Colonic mucosa (tissue), 4 donors: ENCODE results near the gene C2CD4B. TPM values are rescaled to one million over a fixed set of nuclear protein-coding genes. Genes with fewer than 3 reads are reported as not detected.

Experiments used
- DNase-seq: peaks from one replicate; pipeline ENCODE4 v3.0.0-alpha.2; 2020
- H3K27ac ChIP-seq: fragments of 200-600 bp; one replicate; pipeline ENCODE4 v1.8.0; 2021
- H3K27me3 ChIP-seq: fragments of 200-600 bp; one replicate; pipeline ENCODE4 v1.8.0; 2021
- H3K36me3 ChIP-seq: fragments of 200-600 bp; one replicate; pipeline ENCODE4 v1.8.0; 2021
- H3K4me1 ChIP-seq: fragments of 200-600 bp; one replicate; pipeline ENCODE4 v1.8.0; 2021; ENCODE audit warnings: mild to moderate bottlenecking
- H3K4me3 ChIP-seq: fragments of 200-600 bp; one replicate; pipeline ENCODE4 v1.8.0; 2021
- H3K9ac ChIP-seq, 2 donors: one replicate each; pipeline ENCODE4 v1.7.0; 2013; ENCODE audit warnings: control low read depth in 2 of 2, low read depth in 2 of 2, low read length in 2 of 2
- H3K9me3 ChIP-seq: fragments of 200-600 bp; one replicate; pipeline ENCODE4 v1.8.0; 2021
- CTCF ChIP-seq: fragments of 200-600 bp; IDR thresholded peaks from one replicate; pipeline ENCODE4 v1.8.0; 2022; ENCODE audit warnings: antibody characterized with exemption, mild to moderate bottlenecking
- intact Hi-C: fragments of 100-400 bp; cut with DNase I; formaldehyde crosslinking; loops from one replicate; pipeline ENCODE4 v1.14.1; 2022
- total RNA-seq, 2 donors: library from RNA; stranded (reverse); fragmentation: NEBNext Ultra II Directional in 1 of 2; extraction: Animal tissue kit (Norgen Biotek cat#: 25700) in 1 of 2; gene quantifications; one replicate each; pipeline ENCODE4 v1.2.1, GENCODE V29; 2021
- donor health status: healthy.
- donor health status: DM: no; HTN: no; CAD: no.
- donor health status: DM: no; HTN: no; CAD: no.

Gene C2CD4B
- total RNA-seq, 2 donors from 2014 or later, result 2.6 to 5.4 TPM

GRCh38 chr15:62142736-62143135 lies 22.3 kb downstream of the C2CD4B start:
- intact Hi-C loops, result no loop called here
- TF ChIP-seq CTCF, result no peak
- H3K4me1 ChIP-seq, result no peaks in the 10 kb centered on the region
- H3K27ac ChIP-seq, result peak overlapping the region; percentile 84
- H3K27me3 ChIP-seq, result no peaks in the 10 kb centered on the region
- DNase-seq, result no peak
- H3K4me3 ChIP-seq, result no peak overlapping the region
- no peak overlapping the region for H3K9ac ChIP-seq
- H3K9me3 ChIP-seq, result no peaks in the 10 kb centered on the region
- H3K36me3 ChIP-seq, result no peaks in the 10 kb centered on the region

DNA sequence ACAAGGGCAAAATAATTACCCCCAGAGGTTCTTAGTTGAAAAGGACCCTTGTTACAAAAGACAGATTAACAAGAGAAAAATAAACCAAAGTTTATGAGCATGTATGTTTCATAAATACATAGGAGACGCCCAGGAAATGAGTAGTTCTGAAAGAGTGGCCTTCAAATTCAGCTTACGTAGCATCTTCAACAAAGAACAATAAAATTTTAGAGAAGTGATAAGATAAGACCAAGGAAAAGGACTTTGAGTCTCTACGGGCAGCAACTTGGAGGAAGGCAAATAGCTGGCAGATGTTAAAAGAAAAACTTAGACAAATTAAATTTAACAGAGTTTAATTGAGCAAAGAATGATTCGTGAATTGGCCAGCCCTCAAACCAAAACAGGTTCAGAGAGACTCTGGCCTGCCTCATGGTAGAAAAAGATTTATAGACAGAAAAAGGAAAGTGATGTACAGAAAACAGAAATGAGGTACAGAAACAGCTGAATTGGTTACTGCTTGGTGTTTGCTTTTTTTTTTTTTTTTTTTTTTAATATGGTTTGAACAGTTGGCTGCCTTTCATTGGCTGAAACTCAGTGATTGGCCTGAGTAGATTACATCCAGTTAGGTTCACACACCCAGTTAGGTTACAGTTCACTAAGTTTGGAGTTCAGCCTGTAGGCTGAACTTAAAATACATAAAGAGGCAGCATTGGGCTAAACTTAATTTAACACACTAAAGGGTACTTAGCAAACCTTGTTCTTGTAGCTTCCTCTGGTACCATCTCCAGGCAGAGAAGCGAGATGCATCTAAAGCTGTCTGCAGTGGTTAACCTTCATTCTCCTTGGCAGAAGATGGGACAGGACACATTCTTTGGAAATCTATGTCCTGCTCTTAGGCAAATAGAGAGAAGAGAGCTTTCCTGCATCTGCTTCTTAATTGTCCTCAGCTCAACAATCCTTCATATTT lies 23.2 kb downstream of the C2CD4B start:
- Histone ChIP-seq H3K4me1 (no peaks in the 10 kb centered on the region), H3K4me3 (no peak overlapping the region), H3K27ac (peak overlapping the region; percentile 84), H3K9ac (no peak overlapping the region), H3K36me3 (no peaks in the 10 kb centered on the region), H3K9me3 (no peaks in the 10 kb centered on the region), H3K27me3 (no peaks in the 10 kb centered on the region)
- no peak for TF ChIP-seq CTCF
- intact Hi-C loops, result no loop called here
- DNase-seq, result no peak

- Histone ChIP-seq H3K27ac (peak overlapping the region; percentile 84), H3K4me3 (no peak overlapping the region), H3K9ac (no peak overlapping the region), H3K4me1 (no peaks in the 10 kb centered on the region), H3K27me3 (no peaks in the 10 kb centered on the region), H3K36me3 (no peaks in the 10 kb centered on the region), H3K9me3 (no peaks in the 10 kb centered on the region)
- DNase-seq, result no peak
- intact Hi-C loops, result no loop called here
- no peak for TF ChIP-seq CTCF
These were observed 23.9 kb downstream of the C2CD4B start for GRCh38 chr15:62141200-62141599.

GRCh38 chr15:62138124-62138523 lies 27.0 kb downstream of the C2CD4B start:
- Histone ChIP-seq H3K36me3 (no peaks in the 10 kb centered on the region), H3K9me3 (no peaks in the 10 kb centered on the region), H3K9ac (no peak overlapping the region), H3K27me3 (no peaks in the 10 kb centered on the region), H3K4me1 (no peaks in the 10 kb centered on the region), H3K27ac (no peak overlapping the region), H3K4me3 (no peak overlapping the region)
- DNase-seq, result no peak
- TF ChIP-seq CTCF, result no peak
- intact Hi-C loops, result no loop called here

DNA sequence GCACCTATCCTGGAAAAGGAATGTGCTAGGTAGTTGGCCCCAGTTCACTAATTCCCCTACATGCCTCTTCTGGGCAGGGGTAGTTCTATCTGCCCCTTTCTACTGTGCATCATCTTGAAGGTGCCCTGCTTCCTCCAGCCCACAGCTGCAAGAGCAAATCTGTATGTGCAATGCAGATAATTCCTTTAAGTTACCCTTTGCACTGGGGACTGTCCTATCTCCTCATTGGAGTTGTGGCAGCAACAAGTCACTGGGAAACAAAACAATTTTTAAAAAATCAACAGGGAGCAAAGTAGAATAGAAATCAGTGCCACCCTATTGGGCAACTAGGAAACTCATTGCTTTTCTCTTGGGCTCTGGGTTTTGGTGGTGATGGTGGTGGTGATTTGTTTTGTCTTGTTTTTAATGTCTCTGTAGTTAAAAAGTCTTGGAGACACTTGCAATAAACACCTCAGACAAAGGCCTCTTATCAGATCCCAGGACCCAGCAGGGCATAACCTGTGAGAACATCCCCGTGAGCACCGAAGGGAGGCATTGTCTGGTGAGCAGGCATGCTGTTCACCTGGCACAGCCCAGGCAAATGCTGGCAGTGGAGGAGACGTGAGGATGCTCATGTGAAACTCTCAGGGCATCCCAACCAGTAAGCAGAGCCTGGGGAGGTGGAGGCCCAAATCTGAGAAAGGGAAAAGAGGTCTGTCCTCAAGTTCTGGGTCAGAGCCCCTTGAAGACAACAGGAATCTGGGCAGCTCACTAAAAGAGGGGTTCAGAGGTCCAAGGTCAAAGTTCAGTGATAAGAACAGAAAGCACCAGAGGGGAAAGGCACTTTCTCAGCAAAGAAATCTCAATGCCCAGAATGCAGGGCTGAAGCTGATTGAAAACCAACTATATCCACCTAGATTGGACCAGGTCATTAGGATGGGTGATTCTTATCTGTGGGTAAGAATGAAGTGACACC lies 27.9 kb downstream of the C2CD4B start:
- Histone ChIP-seq H3K27ac (no peak overlapping the region), H3K9me3 (no peaks in the 10 kb centered on the region), H3K4me3 (no peak overlapping the region), H3K4me1 (no peaks in the 10 kb centered on the region), H3K27me3 (no peaks in the 10 kb centered on the region), H3K36me3 (no peaks in the 10 kb centered on the region), H3K9ac (no peak overlapping the region)
- no peak for TF ChIP-seq CTCF
- no peak for DNase-seq
- intact Hi-C loops, result no loop called here
